ENCODE measurements around the gene SELE. TPM values are rescaled to one million over a fixed set of nuclear protein-coding genes. Genes with fewer than 3 reads are reported as not detected.

Gene SELE
- total and polyA plus RNA-seq, 9 of the 15 experiments (the other 6 are each of a cell fraction or from before 2014, with no cell fraction given): 0.08 TPM; not detected in 8

DNA sequence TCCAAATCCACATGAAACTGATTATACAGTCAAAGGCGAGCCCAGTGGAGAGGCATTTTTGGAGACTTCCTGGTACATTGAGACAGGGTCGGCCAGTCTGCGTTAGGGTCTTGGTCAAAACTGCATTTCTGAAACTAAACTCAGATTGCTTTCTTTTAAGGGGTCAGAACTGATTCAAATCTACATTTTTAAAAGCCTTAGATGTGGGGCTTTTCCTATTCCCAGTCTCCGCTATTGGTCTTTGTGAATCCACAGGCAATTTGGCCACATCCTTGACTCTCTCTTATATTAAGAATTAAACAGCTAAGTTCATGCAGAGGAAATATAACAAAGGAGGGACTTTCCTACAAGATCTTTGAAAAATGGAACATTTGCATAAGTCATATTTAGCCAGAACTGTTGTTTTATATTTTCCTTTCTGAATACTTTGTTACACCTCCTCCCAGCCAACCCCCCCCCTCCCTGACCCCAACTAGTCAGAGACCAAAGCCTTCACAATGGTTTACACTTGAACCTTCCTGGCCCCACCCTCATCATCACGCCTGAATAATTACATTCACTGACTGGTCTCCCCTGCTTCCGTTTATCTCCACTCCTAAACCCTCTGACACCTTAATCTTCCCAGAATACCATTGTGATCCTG lies 53.4 kb downstream of the SELE start (continued):
- TF ChIP-seq, protein P1, sequence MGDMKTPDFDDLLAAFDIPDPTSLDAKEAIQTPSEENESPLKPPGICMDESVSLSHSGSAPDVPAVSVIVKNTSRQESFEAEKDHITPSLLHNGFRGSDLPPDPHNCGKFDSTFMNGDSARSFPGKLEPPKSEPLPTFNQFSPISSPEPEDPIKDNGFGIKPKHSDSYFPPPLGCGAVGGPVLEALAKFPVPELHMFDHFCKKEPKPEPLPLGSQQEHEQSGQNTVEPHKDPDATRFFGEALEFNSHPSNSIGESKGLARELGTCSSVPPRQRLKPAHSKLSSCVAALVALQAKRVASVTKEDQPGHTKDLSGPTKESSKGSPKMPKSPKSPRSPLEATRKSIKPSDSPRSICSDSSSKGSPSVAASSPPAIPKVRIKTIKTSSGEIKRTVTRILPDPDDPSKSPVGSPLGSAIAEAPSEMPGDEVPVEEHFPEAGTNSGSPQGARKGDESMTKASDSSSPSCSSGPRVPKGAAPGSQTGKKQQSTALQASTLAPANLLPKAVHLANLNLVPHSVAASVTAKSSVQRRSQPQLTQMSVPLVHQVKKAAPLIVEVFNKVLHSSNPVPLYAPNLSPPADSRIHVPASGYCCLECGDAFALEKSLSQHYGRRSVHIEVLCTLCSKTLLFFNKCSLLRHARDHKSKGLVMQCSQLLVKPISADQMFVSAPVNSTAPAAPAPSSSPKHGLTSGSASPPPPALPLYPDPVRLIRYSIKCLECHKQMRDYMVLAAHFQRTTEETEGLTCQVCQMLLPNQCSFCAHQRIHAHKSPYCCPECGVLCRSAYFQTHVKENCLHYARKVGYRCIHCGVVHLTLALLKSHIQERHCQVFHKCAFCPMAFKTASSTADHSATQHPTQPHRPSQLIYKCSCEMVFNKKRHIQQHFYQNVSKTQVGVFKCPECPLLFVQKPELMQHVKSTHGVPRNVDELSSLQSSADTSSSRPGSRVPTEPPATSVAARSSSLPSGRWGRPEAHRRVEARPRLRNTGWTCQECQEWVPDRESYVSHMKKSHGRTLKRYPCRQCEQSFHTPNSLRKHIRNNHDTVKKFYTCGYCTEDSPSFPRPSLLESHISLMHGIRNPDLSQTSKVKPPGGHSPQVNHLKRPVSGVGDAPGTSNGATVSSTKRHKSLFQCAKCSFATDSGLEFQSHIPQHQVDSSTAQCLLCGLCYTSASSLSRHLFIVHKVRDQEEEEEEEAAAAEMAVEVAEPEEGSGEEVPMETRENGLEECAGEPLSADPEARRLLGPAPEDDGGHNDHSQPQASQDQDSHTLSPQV (IDR thresholded peaks at IDR 0.05): no peak
- TF ChIP-seq ZNF212 (CRISPR knock-in tag; IDR thresholded peaks at IDR 0.05): no peak
- TF ChIP-seq KLF10 (CRISPR knock-in tag; IDR thresholded peaks at IDR 0.05): no peak

- POLR2A ChIA-PET: no interaction called here
- 0% methylated on average over 3 of the region's 3 CpGs for WGBS (ENCODE audit: insufficient coverage, low coverage, missing lambda C conversion rate)
- Histone ChIP-seq H3K27me3 (ENCODE audit: control insufficient read depth in 2 of 2, insufficient read depth in 2 of 2, low read length in 2 of 2) (no peaks in the 10 kb centered on the region; a peak in 1 of 5 replicates), H3K4me2 (ENCODE audit: insufficient read depth, low read length) (no peak overlapping the region), H4K20me1 (replicated peaks; ENCODE audit: control insufficient read depth, insufficient read depth, low read length) (no peaks in the 10 kb centered on the region), H3K79me2 (ENCODE audit: control insufficient read depth, insufficient read depth, low read length) (no peaks in the 10 kb centered on the region), H3K9ac (ENCODE audit: insufficient read depth in 1 of 2, low read depth in 2 of 2, low read length in 2 of 2) (no peak overlapping the region), H3K9me1 (ENCODE audit: control insufficient read depth, insufficient read depth, low read length) (no peaks in the 10 kb centered on the region), H3K27ac (ENCODE audit: extremely low read depth, low read depth, low read length) (no peak overlapping the region), H3K36me3 (ENCODE audit: control insufficient read depth, insufficient read depth, low read length) (no peaks in the 10 kb centered on the region), H3K9me3 (replicated peaks; ENCODE audit: control insufficient read depth, insufficient read depth, low read depth, low read length) (no peaks in the 10 kb centered on the region), H3K4me3 (no peak overlapping the region), H2AFZ (ENCODE audit: low read depth, low read length) (no peak overlapping the region), H3K4me1 (replicated peaks in 1 of 2; ENCODE audit: control insufficient read depth in 2 of 2, insufficient read depth in 2 of 2, low read length in 2 of 2) (no peaks in the 10 kb centered on the region)
- intact Hi-C loops (cut with micrococcal nuclease): no loop called here
- ATAC-seq (no peak), DNase-seq (ENCODE audit: extremely low read depth in 1 of 4, low spot score in 3 of 4) (no peak), FAIRE-seq (no peak)
- in situ Hi-C loops (cut with MboI): no loop called here
- CTCF ChIA-PET (ENCODE audit: low intra/inter-chr PET ratio): no interaction called here
- BruUV-seq (replicated peaks): no TSS peak
- no peak for TF ChIP-seq KDM4B (IDR thresholded peaks at IDR 0.05; ENCODE audit: borderline replicate concordance in 2 of 2, low read depth in 1 of 2)
- TF ChIP-seq ZBTB17 (CRISPR knock-in tag; IDR thresholded peaks at IDR 0.05): no peak
- TF ChIP-seq, protein P2, sequence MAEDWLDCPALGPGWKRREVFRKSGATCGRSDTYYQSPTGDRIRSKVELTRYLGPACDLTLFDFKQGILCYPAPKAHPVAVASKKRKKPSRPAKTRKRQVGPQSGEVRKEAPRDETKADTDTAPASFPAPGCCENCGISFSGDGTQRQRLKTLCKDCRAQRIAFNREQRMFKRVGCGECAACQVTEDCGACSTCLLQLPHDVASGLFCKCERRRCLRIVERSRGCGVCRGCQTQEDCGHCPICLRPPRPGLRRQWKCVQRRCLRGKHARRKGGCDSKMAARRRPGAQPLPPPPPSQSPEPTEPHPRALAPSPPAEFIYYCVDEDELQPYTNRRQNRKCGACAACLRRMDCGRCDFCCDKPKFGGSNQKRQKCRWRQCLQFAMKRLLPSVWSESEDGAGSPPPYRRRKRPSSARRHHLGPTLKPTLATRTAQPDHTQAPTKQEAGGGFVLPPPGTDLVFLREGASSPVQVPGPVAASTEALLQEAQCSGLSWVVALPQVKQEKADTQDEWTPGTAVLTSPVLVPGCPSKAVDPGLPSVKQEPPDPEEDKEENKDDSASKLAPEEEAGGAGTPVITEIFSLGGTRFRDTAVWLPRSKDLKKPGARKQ (CRISPR knock-in tag; IDR thresholded peaks at IDR 0.05): no peak
- no peak for TF ChIP-seq PRDM10 (IDR thresholded peaks at IDR 0.05; ENCODE audit: partially characterized antibody)
- no peak for TF ChIP-seq HEY1 (CRISPR knock-in tag; IDR thresholded peaks at IDR 0.05; ENCODE audit: borderline replicate concordance)
- TF ChIP-seq, protein P3, sequence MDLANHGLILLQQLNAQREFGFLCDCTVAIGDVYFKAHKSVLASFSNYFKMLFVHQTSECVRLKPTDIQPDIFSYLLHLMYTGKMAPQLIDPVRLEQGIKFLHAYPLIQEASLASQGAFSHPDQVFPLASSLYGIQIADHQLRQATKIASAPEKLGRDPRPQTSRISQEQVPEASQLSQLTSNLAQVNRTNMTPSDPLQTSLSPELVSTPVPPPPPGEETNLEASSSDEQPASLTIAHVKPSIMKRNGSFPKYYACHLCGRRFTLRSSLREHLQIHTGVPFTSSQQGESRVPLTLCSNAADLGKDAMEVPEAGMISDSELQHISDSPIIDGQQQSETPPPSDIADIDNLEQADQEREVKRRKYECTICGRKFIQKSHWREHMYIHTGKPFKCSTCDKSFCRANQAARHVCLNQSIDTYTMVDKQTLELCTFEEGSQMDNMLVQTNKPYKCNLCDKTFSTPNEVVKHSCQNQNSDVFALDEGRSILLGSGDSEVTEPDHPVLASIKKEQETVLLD (IDR thresholded peaks at IDR 0.05): no peak
Observed at GRCh38 chr1:169679692-169680091, 54.2 kb downstream of the SELE start.

Data from K562 (cell line).